HCT116 (cell line): ENCODE data around the gene CNTNAP2. TPM values are rescaled to one million over a fixed set of nuclear protein-coding genes. Genes with fewer than 3 reads are reported as not detected.

ENCODE experiments used
- ATAC-seq: fragments of 200-7000 bp; cut with Tn5 transposase; 2 replicates; pipeline ENCODE4 v1.9.1; 2020; ENCODE audit warnings: mild to moderate bottlenecking, moderate library complexity
- BruUV-seq: library from RNA; stranded (reverse); fragments of 400-500 nt; replicated peaks from 2 replicates; lab custom pipeline; 2021; lab: Mats Ljungman, UMichigan
- CTCF ChIA-PET: fragments of 300-600 bp; sonication (Branson Sonifier 250); formaldehyde crosslinking; loops from one replicate; lab custom pipeline; 2021; ENCODE audit warnings: antibody characterized with exemption; lab: Charles Lee
- POLR2A ChIA-PET: fragments of 300-600, 350-600 bp; sonication (Branson Sonifier 250); formaldehyde crosslinking; loops from one replicate; lab custom pipeline; 2021; ENCODE audit warnings: antibody characterized with exemption; lab: Charles Lee
- RAD21 ChIA-PET, 2 experiments: fragments of 300-600 bp; sonication (Branson Sonifier 250); formaldehyde crosslinking; loops; one replicate each; lab custom pipeline; 2023; ENCODE audit warnings: low total read pairs in 2 of 2; ENCODE audit not compliant: uncharacterized antibody in 2 of 2, unreplicated experiment in 2 of 2, low non-redundant PET in 1 of 2; lab: Charles Lee
- DNase-seq: peaks from one replicate; pipeline ENCODE4 v3.0.0-alpha.2; 2010; ENCODE audit warnings: low read depth, low spot score
- H2AFZ ChIP-seq: fragments of 200-600 bp; shearing (Covaris generic), sonication (generic); 2 replicates; pipeline ENCODE4 v1.6.1; 2017; ENCODE audit warnings: low read depth, mixed run types, mixed read lengths, antibody characterized with exemption, low read length; ENCODE audit not compliant: poor library complexity, severe bottlenecking
- H3K27ac ChIP-seq: 2 replicates; pipeline ENCODE4 v1.5.1; 2012; ENCODE audit warnings: low read depth, low read length
- H3K27me3 ChIP-seq: fragments of 200-600 bp; sonication (generic); 2 replicates; pipeline ENCODE4 v1.6.1; 2016; ENCODE audit warnings: mixed run types, low read length, mixed read lengths; ENCODE audit not compliant: insufficient read depth
- H3K36me3 ChIP-seq, 2 experiments: fragments of 200-500 bp in 1 of 2; fragments of 200-600 bp in 1 of 2; sonication (Bioruptor generic) in 1 of 2; sonication (generic) in 1 of 2; 2 replicates each; pipeline versions ENCODE4 v1.5.1 to v1.6.1; 2014 to 2016; ENCODE audit warnings: low read length in 2 of 2, inconsistent platforms in 1 of 2, mixed read lengths in 1 of 2, mixed run types in 1 of 2; ENCODE audit not compliant: insufficient read depth in 2 of 2, control insufficient read depth in 1 of 2
- H3K4me1 ChIP-seq, 2 experiments: fragments of 200-600 bp in 1 of 2; sonication (generic) in 1 of 2; 2 replicates each; pipeline versions ENCODE4 v1.5.1 to v1.6.1; 2012 to 2017; ENCODE audit warnings: low read length in 2 of 2, inconsistent platforms in 1 of 2, mild to moderate bottlenecking in 1 of 2, mixed read lengths in 1 of 2, mixed run types in 1 of 2, moderate library complexity in 1 of 2; ENCODE audit not compliant: insufficient read depth in 2 of 2, control insufficient read depth in 1 of 2
- H3K4me2 ChIP-seq: fragments of 200-600 bp; sonication (generic); 2 replicates; pipeline ENCODE4 v1.6.1; 2017; ENCODE audit warnings: mixed run types, low read length, mixed read lengths
- H3K4me3 ChIP-seq, 2 experiments: fragments of 200-600 bp in 1 of 2; sonication (generic) in 1 of 2; replicated peaks in 1 of 2; 2 replicates each; pipeline ENCODE4 v1.5.1; 2011 to 2016; ENCODE audit warnings: low read length in 2 of 2, control low read depth in 1 of 2, low read depth in 1 of 2, mild to moderate bottlenecking in 1 of 2, mixed read lengths in 1 of 2, mixed run types in 1 of 2
- H3K79me2 ChIP-seq: fragments of 200-600 bp; sonication (generic); 2 replicates; pipeline ENCODE4 v1.6.1; 2017; ENCODE audit warnings: mild to moderate bottlenecking, mixed run types, low read length, moderate library complexity, mixed read lengths; ENCODE audit not compliant: insufficient read depth
- H3K9ac ChIP-seq: fragments of 200-600 bp; sonication (generic); 2 replicates; pipeline ENCODE4 v1.6.1; 2016; ENCODE audit warnings: low read length, mixed read lengths
- H3K9me2 ChIP-seq: fragments of 200-600 bp; sonication (generic), shearing (Covaris generic); 2 replicates; pipeline ENCODE4 v1.6.1; 2017; ENCODE audit warnings: mixed run types, mild to moderate bottlenecking, moderate library complexity; ENCODE audit not compliant: insufficient read depth
- H3K9me3 ChIP-seq, 2 experiments: fragments of 200-500 bp in 1 of 2; fragments of 200-600 bp in 1 of 2; sonication (Bioruptor generic) in 1 of 2; sonication (generic) in 1 of 2; 2 replicates each; pipeline ENCODE4 v1.6.1; 2014 to 2017; ENCODE audit warnings: low read length in 2 of 2, mixed read lengths in 2 of 2, inconsistent platforms in 1 of 2, low read depth in 1 of 2, mild to moderate bottlenecking in 1 of 2, mixed run types in 1 of 2, moderate library complexity in 1 of 2; ENCODE audit not compliant: control insufficient read depth in 1 of 2, insufficient read depth in 1 of 2
- H4K20me1 ChIP-seq: fragments of 200-600 bp; sonication (generic), shearing (Covaris generic); 2 replicates; pipeline ENCODE4 v1.6.1; 2017; ENCODE audit warnings: mixed run types, mild to moderate bottlenecking, moderate library complexity; ENCODE audit not compliant: insufficient read depth
- CEBPB ChIP-seq: IDR thresholded peaks from 2 replicates; pipeline ENCODE4 v1.6.1; 2012; ENCODE audit warnings: low read depth
- EGR1 ChIP-seq: IDR thresholded peaks from 2 replicates; pipeline ENCODE4 v1.6.1; 2012; ENCODE audit warnings: low read depth
- ELF1 ChIP-seq: IDR thresholded peaks from 2 replicates; pipeline ENCODE4 v1.6.1; 2012; ENCODE audit warnings: low read depth, borderline replicate concordance
- FOSL1 ChIP-seq: IDR thresholded peaks from 2 replicates; pipeline ENCODE4 v1.6.1; 2012; ENCODE audit warnings: low read depth
- MAX ChIP-seq: IDR thresholded peaks from 2 replicates; pipeline ENCODE4 v1.6.1; 2012
- POLR2A ChIP-seq: IDR thresholded peaks from 2 replicates; pipeline ENCODE4 v1.7.0; 2011; ENCODE audit warnings: borderline replicate concordance; ENCODE audit not compliant: insufficient read depth, insufficient read length; ENCODE audit errors: extremely low read depth
- POLR2AphosphoS5 ChIP-seq: IDR thresholded peaks from 2 replicates; pipeline ENCODE4 v1.6.1; 2011; ENCODE audit warnings: mild to moderate bottlenecking, low read depth, low read length, moderate library complexity
- SIN3A ChIP-seq: IDR thresholded peaks from 2 replicates; pipeline ENCODE4 v1.6.1; 2012; ENCODE audit warnings: low read depth
- YY1 ChIP-seq: IDR thresholded peaks from 2 replicates; pipeline ENCODE4 v1.6.1; 2011; ENCODE audit warnings: low read length, low read depth, moderate library complexity, mild to moderate bottlenecking; ENCODE audit not compliant: insufficient replicate concordance; ENCODE audit errors: extremely low read depth
- ZBTB33 ChIP-seq: IDR thresholded peaks from 2 replicates; pipeline ENCODE4 v1.6.1; 2011; ENCODE audit warnings: mild to moderate bottlenecking, low read length, moderate library complexity; ENCODE audit not compliant: insufficient replicate concordance; ENCODE audit errors: extremely low read depth
- intact Hi-C: fragments of 100-400 bp; cut with micrococcal nuclease; formaldehyde crosslinking; loops from 2 replicates; pipeline ENCODE4 v1.10.0; 2022
- total RNA-seq: library from RNA; stranded (reverse); gene quantifications from one replicate; pipeline ENCODE4 v1.2.1, GENCODE V29; 2021; ENCODE audit not compliant: unreplicated experiment

The CNTNAP2 gene
- total RNA-seq, 1 experiment from 2014 or later: 0.37 TPM

GRCh38 chr7:148093375-148094166, 1977.0 kb downstream of the CNTNAP2 start:
- intact Hi-C loops: no loop called here
- no peak for TF ChIP-seq MAX
- no peaks in the 10 kb centered on the region for H3K27me3 ChIP-seq
- no peaks in the 10 kb centered on the region for H3K36me3 ChIP-seq
- H2AFZ ChIP-seq: no peak overlapping the region
- no peak overlapping the region for H3K4me2 ChIP-seq
- no peaks in the 10 kb centered on the region for H3K79me2 ChIP-seq
- no peaks in the 10 kb centered on the region for H3K4me1 ChIP-seq
- no peak overlapping the region for H3K27ac ChIP-seq
- H3K9me2 ChIP-seq: no peaks in the 10 kb centered on the region
- ATAC-seq (no peak), DNase-seq (no peak)
- CTCF ChIA-PET: no interaction called here
- no peak overlapping the region for H3K4me3 ChIP-seq
- H3K9ac ChIP-seq: no peak overlapping the region
- no peaks in the 10 kb centered on the region for H4K20me1 ChIP-seq
- POLR2A ChIA-PET: no interaction called here
- no TSS peak for BruUV-seq
- RAD21 ChIA-PET: no interaction called here
- H3K9me3 ChIP-seq: no peaks in the 10 kb centered on the region

DNA sequence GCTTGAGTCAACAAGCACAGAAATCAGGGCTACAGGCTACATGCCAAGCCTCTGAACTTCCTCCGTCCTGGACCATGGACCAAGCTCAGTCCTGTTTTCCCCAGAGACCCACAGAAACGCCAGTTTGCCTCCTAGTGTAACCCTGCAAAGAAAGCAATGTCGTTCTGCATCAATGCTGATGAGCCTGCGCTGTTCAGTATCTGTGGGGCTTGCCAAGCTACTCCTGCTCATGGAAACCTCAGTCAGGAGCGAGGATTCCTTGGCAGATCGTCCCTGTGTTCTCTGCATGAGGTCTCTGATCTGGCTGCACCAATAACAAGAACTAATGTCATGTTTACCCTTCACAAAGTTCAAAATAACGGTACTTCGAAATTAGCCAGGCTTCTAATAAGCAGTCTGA, 1978.5 kb downstream of the CNTNAP2 start:
- H3K79me2 ChIP-seq: no peaks in the 10 kb centered on the region
- ChIA-PET RAD21 (no interaction called here), POLR2A (no interaction called here), CTCF (interaction anchor here (2.1 kb wide), 1 partner anchor 48 kb away, joined by 6 read pairs; no protein-coding TSS in a partner anchor)
- no peak for DNase-seq
- intact Hi-C loops: no loop called here
- no TSS peak for BruUV-seq
- H3K9me2 ChIP-seq: no peaks in the 10 kb centered on the region
- no peaks in the 10 kb centered on the region for H3K4me1 ChIP-seq
- no peak overlapping the region for H3K27ac ChIP-seq
- H3K9me3 ChIP-seq: no peaks in the 10 kb centered on the region
- no peaks in the 10 kb centered on the region for H3K36me3 ChIP-seq
- H3K4me2 ChIP-seq: no peak overlapping the region
- ATAC-seq: no peak
- H3K27me3 ChIP-seq: no peaks in the 10 kb centered on the region
- no peak for TF ChIP-seq SIN3A
- TF ChIP-seq POLR2AphosphoS5: no peak
- TF ChIP-seq ELF1: no peak
- no peak for TF ChIP-seq POLR2A
- no peak for TF ChIP-seq FOSL1
- no peak for TF ChIP-seq ZBTB33
- TF ChIP-seq CEBPB: no peak
- TF ChIP-seq MAX: no peak
- TF ChIP-seq EGR1: no peak
- TF ChIP-seq YY1: no peak
- no peak overlapping the region for H3K9ac ChIP-seq
- no peaks in the 10 kb centered on the region for H4K20me1 ChIP-seq
- no peak overlapping the region for H3K4me3 ChIP-seq
- no peak overlapping the region for H2AFZ ChIP-seq
